ENCODE measurements around the gene PLAGL2.

GRCh38 chr20:32179934-32180333, 27.6 kb downstream of the PLAGL2 start:
- TF ChIP-seq, protein P1, sequence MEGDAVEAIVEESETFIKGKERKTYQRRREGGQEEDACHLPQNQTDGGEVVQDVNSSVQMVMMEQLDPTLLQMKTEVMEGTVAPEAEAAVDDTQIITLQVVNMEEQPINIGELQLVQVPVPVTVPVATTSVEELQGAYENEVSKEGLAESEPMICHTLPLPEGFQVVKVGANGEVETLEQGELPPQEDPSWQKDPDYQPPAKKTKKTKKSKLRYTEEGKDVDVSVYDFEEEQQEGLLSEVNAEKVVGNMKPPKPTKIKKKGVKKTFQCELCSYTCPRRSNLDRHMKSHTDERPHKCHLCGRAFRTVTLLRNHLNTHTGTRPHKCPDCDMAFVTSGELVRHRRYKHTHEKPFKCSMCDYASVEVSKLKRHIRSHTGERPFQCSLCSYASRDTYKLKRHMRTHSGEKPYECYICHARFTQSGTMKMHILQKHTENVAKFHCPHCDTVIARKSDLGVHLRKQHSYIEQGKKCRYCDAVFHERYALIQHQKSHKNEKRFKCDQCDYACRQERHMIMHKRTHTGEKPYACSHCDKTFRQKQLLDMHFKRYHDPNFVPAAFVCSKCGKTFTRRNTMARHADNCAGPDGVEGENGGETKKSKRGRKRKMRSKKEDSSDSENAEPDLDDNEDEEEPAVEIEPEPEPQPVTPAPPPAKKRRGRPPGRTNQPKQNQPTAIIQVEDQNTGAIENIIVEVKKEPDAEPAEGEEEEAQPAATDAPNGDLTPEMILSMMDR (IDR thresholded peaks at IDR 0.05): no peak
- TF ChIP-seq EZH2phosphoT487 (IDR thresholded peaks at IDR 0.05): no peak
- no peak for TF ChIP-seq EZH2 (IDR thresholded peaks at IDR 0.05)
